ENCODE results near the gene VAV2. TPM values are rescaled to one million over a fixed set of nuclear protein-coding genes. Genes with fewer than 3 reads are reported as not detected.

VAV2 gene
- total and polyA plus RNA-seq, 9 of the 15 experiments (the other 6 are each of a cell fraction or from before 2014, with no cell fraction given) = 0.01 to 2.7 (median 1.0) TPM; not detected in 1

DNA sequence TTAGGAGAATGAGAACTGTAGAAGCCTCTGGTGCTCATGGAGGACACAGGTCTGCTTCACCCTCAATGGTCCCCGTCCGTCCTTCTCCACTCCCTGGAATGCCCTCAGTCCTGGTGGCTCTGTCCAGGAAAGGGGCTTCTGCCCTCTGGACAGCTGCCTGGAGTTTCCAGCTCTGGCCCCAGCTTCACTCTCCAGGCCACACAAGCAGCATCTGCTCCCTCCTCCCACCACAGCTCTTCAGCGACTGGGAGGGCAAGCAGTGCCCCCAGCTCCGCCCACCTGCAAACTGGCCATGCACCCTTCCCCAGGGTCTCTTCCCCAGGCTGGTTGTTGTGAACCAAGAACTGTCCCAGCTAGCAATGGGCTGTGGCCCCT is 258.7 kb downstream of the VAV2 start:
- H3K9ac ChIP-seq (ENCODE audit: insufficient read depth in 1 of 2, low read depth in 2 of 2, low read length in 2 of 2) = no peak overlapping the region
- no peak overlapping the region for H3K4me3 ChIP-seq
- intact Hi-C loops (cut with micrococcal nuclease) = no loop called here
- H3K36me3 ChIP-seq (ENCODE audit: control insufficient read depth, insufficient read depth, low read length) = no peaks in the 10 kb centered on the region
- no peak for FAIRE-seq
- 6% methylated on average over 3 of the region's 4 CpGs for WGBS (ENCODE audit: insufficient coverage, low coverage, missing lambda C conversion rate)
- H4K20me1 ChIP-seq (replicated peaks; ENCODE audit: control insufficient read depth, insufficient read depth, low read length) = peaks cover 9% of the 10 kb centered on the region; the same call in 1 of the 2 replicates
- in situ Hi-C loops (cut with MboI) = loop anchor here (5.0 kb wide), 1 partner anchor 196 kb away; no protein-coding TSS in a partner anchor
- BruUV-seq (replicated peaks) = no TSS peak
- H2AFZ ChIP-seq (ENCODE audit: low read depth, low read length) = no peak overlapping the region
- CTCF ChIA-PET (ENCODE audit: low intra/inter-chr PET ratio) = no interaction called here
- no peaks in the 10 kb centered on the region for H3K9me3 ChIP-seq (replicated peaks; ENCODE audit: control insufficient read depth, insufficient read depth, low read depth, low read length)
- DNase-seq (ENCODE audit: extremely low read depth in 1 of 4, low spot score in 3 of 4) = no peak
- ATAC-seq = no peak
- POLR2A ChIA-PET = interaction anchor here (0.5 to 0.6 kb wide), 2 partner anchors 215 to 360 kb away, joined by 3 to 4 read pairs; no protein-coding TSS in a partner anchor
- peaks cover 3 to 19% of the 10 kb centered on the region in 2 experiments; a peak in 4 of 5 replicates for H3K27me3 ChIP-seq (ENCODE audit: control insufficient read depth in 2 of 2, insufficient read depth in 2 of 2, low read length in 2 of 2)
- H3K27ac ChIP-seq (ENCODE audit: extremely low read depth, low read depth, low read length) = no peak overlapping the region
- H3K79me2 ChIP-seq (ENCODE audit: control insufficient read depth, insufficient read depth, low read length) = no peaks in the 10 kb centered on the region
- peaks cover 0 to 14% of the 10 kb centered on the region in 2 experiments; a peak in 2 of 5 replicates for H3K4me1 ChIP-seq (replicated peaks in 1 of 2; ENCODE audit: control insufficient read depth in 2 of 2, insufficient read depth in 2 of 2, low read length in 2 of 2)
- TF ChIP-seq MAFF (IDR thresholded peaks at IDR 0.05; ENCODE audit: low read length) (no peak), LCOR (CRISPR knock-in tag; IDR thresholded peaks at IDR 0.05) (no peak), CREB1 (IDR thresholded peaks at IDR 0.05) (no peak), CREB1 (CRISPR knock-in tag; IDR thresholded peaks at IDR 0.05) (no peak), ZNF780A (CRISPR knock-in tag; IDR thresholded peaks at IDR 0.05) (no peak), MTA2 (IDR thresholded peaks at IDR 0.05; ENCODE audit: low read depth) (no peak), SREBF1 (IDR thresholded peaks at IDR 0.05; ENCODE audit: borderline replicate concordance, low read depth, low read length) (no peak), SRSF9 (IDR thresholded peaks at IDR 0.05; ENCODE audit: borderline replicate concordance, low read depth, low read length) (no peak), RBFOX2 (IDR thresholded peaks at IDR 0.05; ENCODE audit: low read depth, low read length) (no peak)
- TF ChIP-seq, protein P1, sequence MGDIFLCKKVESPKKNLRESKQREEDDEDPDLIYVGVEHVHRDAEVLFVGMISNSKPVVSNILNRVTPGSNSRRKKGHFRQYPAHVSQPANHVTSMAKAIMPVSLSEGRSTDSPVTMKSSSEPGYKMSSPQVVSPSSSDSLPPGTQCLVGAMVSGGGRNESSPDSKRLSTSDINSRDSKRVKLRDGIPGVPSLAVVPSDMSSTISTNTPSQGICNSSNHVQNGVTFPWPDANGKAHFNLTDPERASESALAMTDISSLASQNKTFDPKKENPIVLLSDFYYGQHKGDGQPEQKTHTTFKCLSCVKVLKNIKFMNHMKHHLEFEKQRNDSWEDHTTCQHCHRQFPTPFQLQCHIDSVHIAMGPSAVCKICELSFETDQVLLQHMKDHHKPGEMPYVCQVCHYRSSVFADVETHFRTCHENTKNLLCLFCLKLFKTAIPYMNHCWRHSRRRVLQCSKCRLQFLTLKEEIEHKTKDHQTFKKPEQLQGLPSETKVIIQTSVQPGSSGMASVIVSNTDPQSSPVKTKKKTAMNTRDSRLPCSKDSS (IDR thresholded peaks at IDR 0.05; ENCODE audit: low read depth, partially characterized antibody) = no peak
- H3K9me1 ChIP-seq (ENCODE audit: control insufficient read depth, insufficient read depth, low read length) = no peaks in the 10 kb centered on the region
- H3K4me2 ChIP-seq (ENCODE audit: insufficient read depth, low read length) = no peak overlapping the region

Measured in K562 (cell line).